ENCODE results near the gene TMEM256.

GRCh38 chr17:7443499-7444485 is 39.9 kb upstream of the TMEM256 start:
- TF ChIP-seq, protein P1, sequence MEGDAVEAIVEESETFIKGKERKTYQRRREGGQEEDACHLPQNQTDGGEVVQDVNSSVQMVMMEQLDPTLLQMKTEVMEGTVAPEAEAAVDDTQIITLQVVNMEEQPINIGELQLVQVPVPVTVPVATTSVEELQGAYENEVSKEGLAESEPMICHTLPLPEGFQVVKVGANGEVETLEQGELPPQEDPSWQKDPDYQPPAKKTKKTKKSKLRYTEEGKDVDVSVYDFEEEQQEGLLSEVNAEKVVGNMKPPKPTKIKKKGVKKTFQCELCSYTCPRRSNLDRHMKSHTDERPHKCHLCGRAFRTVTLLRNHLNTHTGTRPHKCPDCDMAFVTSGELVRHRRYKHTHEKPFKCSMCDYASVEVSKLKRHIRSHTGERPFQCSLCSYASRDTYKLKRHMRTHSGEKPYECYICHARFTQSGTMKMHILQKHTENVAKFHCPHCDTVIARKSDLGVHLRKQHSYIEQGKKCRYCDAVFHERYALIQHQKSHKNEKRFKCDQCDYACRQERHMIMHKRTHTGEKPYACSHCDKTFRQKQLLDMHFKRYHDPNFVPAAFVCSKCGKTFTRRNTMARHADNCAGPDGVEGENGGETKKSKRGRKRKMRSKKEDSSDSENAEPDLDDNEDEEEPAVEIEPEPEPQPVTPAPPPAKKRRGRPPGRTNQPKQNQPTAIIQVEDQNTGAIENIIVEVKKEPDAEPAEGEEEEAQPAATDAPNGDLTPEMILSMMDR (IDR thresholded peaks at IDR 0.05), result no peak
- TF ChIP-seq POLR2AphosphoS5 (IDR thresholded peaks at IDR 0.05), result no peak
